OCI-LY1 (cell line): ENCODE measurements around the gene FAM13C.

Experiments
- H2AFZ ChIP-seq: fragments of 200-600 bp; sonication (generic), shearing (Covaris generic); 2 replicates; pipeline ENCODE4 v1.6.0; 2014; ENCODE audit warnings: antibody characterized with exemption, mild to moderate bottlenecking, low read length
- H3F3A ChIP-seq: fragments of 200-600 bp; sonication (generic), shearing (Covaris generic); 2 replicates; pipeline ENCODE4 v1.6.0; 2014; ENCODE audit warnings: mild to moderate bottlenecking, antibody characterized with exemption, low read length, moderate library complexity; ENCODE audit not compliant: insufficient read depth
- H3K27ac ChIP-seq: fragments of 200-600 bp; sonication (generic); 2 replicates; pipeline ENCODE4 v1.5.1; 2014; ENCODE audit warnings: low read length, mixed run types, mild to moderate bottlenecking, low read depth; ENCODE audit not compliant: poor library complexity, severe bottlenecking
- H3K27me3 ChIP-seq: fragments of 200-600 bp; sonication (generic); 2 replicates; pipeline ENCODE4 v1.6.0; 2014; ENCODE audit warnings: antibody characterized with exemption, mild to moderate bottlenecking, low read length, moderate library complexity; ENCODE audit not compliant: insufficient read depth
- H3K36me3 ChIP-seq: fragments of 200-600 bp; sonication (generic); 2 replicates; pipeline ENCODE4 v1.6.1; 2014; ENCODE audit warnings: mild to moderate bottlenecking, antibody characterized with exemption, low read length, moderate library complexity, mixed read lengths; ENCODE audit not compliant: insufficient read depth
- H3K4me1 ChIP-seq: fragments of 200-600 bp; sonication (generic); 2 replicates; pipeline ENCODE4 v1.5.1; 2014; ENCODE audit warnings: mild to moderate bottlenecking, low read length, moderate library complexity; ENCODE audit not compliant: insufficient read depth, severe bottlenecking
- H3K4me2 ChIP-seq: fragments of 200-600 bp; sonication (generic), shearing (Covaris generic); 2 replicates; pipeline ENCODE4 v1.6.1; 2014; ENCODE audit warnings: low read length
- H3K4me3 ChIP-seq: fragments of 200-600 bp; sonication (generic); 2 replicates; pipeline ENCODE4 v1.5.1; 2014; ENCODE audit warnings: low read length, low read depth, mild to moderate bottlenecking, mixed read lengths; ENCODE audit not compliant: poor library complexity, severe bottlenecking
- H3K79me2 ChIP-seq: fragments of 200-600 bp; shearing (Covaris generic); 2 replicates; pipeline ENCODE4 v1.6.1; 2016; ENCODE audit warnings: mixed run types, low read length, mixed read lengths; ENCODE audit not compliant: insufficient read depth
- H3K9ac ChIP-seq: fragments of 200-600 bp; sonication (generic), shearing (Covaris generic); 2 replicates; pipeline ENCODE4 v1.6.1; 2014; ENCODE audit warnings: mild to moderate bottlenecking, low read length, mixed read lengths
- H3K9me2 ChIP-seq: fragments of 200-600 bp; sonication (generic), shearing (Covaris generic); 2 replicates; pipeline ENCODE4 v1.6.1; 2014; ENCODE audit warnings: low read depth, mild to moderate bottlenecking, low read length, mixed read lengths
- H3K9me3 ChIP-seq: fragments of 200-600 bp; shearing (Covaris generic); 2 replicates; pipeline ENCODE4 v1.6.1; 2014; ENCODE audit warnings: low read length, mixed read lengths
- H4K20me1 ChIP-seq: fragments of 200-600 bp; sonication (generic), shearing (Covaris generic); 2 replicates; pipeline ENCODE4 v1.6.0; 2016; ENCODE audit warnings: mild to moderate bottlenecking, low read length; ENCODE audit not compliant: insufficient read depth
- CTCF ChIP-seq: fragments of 200-600 bp; sonication (generic), shearing (Covaris generic); IDR thresholded peaks from 2 replicates; pipeline ENCODE4 v1.5.1; 2017; ENCODE audit warnings: mild to moderate bottlenecking, antibody characterized with exemption, low read length, moderate library complexity, mixed read lengths
- EZH2 ChIP-seq: fragments of 200-600 bp; sonication (generic), shearing (Covaris generic); IDR thresholded peaks from 2 replicates; pipeline ENCODE4 v1.8.0; 2017; ENCODE audit warnings: borderline replicate concordance, mixed run types, mild to moderate bottlenecking, antibody characterized with exemption, low read length, moderate library complexity, mixed read lengths

The FAM13C gene

GRCh38 chr10:59383908-59384307, 21.6 kb upstream of the FAM13C start:
- Histone ChIP-seq H3K9me3 (no peaks in the 10 kb centered on the region), H3K27ac (no peak overlapping the region)

DNA sequence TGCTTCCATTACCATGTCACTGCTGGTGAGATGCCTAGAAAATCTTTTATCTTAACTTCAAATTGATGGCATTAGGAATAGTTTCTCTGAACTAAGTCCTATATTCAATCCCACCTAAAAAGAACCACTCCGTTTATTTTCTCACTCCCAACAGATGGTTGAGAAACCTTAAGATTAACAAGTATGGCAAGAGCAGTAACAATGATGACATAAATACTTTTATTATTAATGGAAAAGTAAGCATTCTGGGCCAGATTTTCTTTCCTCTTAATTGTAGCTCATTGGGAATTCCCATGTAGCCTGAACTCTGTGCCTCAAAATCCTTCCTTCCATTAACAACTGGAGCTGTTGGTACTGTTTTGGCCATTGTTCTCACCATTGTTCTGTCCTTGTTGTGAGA, 21.1 kb upstream of the FAM13C start:
- no peaks in the 10 kb centered on the region for H3F3A ChIP-seq
- H3K9me3 ChIP-seq: no peaks in the 10 kb centered on the region
- H3K27ac ChIP-seq: no peak overlapping the region
- TF ChIP-seq CTCF (no peak), EZH2 (no peak)
- no peak overlapping the region for H3K4me3 ChIP-seq
- H3K79me2 ChIP-seq: no peaks in the 10 kb centered on the region
- H3K4me2 ChIP-seq: no peak overlapping the region
- H3K27me3 ChIP-seq: no peaks in the 10 kb centered on the region
- H2AFZ ChIP-seq: no peak overlapping the region
- H4K20me1 ChIP-seq: no peaks in the 10 kb centered on the region
- H3K9ac ChIP-seq: no peak overlapping the region
- H3K4me1 ChIP-seq: no peaks in the 10 kb centered on the region
- H3K36me3 ChIP-seq: no peaks in the 10 kb centered on the region
- H3K9me2 ChIP-seq: no peaks in the 10 kb centered on the region

More at GRCh38 chr10:59383908-59384307, 21.6 kb upstream of the FAM13C start:
- Histone ChIP-seq H3K79me2 (no peaks in the 10 kb centered on the region), H4K20me1 (no peaks in the 10 kb centered on the region), H3K9me2 (no peaks in the 10 kb centered on the region), H3K27me3 (no peaks in the 10 kb centered on the region), H2AFZ (no peak overlapping the region), H3K4me3 (no peak overlapping the region), H3F3A (no peaks in the 10 kb centered on the region), H3K36me3 (no peaks in the 10 kb centered on the region), H3K9ac (no peak overlapping the region), H3K4me1 (no peaks in the 10 kb centered on the region), H3K4me2 (no peak overlapping the region)
- TF ChIP-seq EZH2 (no peak), CTCF (no peak)

GRCh38 chr10:59382831-59383295, 20.5 kb upstream of the FAM13C start:
- no peak overlapping the region for H3K27ac ChIP-seq
- no peaks in the 10 kb centered on the region for H3K9me2 ChIP-seq
- H3F3A ChIP-seq: no peaks in the 10 kb centered on the region
- no peak overlapping the region for H2AFZ ChIP-seq
- H3K36me3 ChIP-seq: no peaks in the 10 kb centered on the region
- H4K20me1 ChIP-seq: no peaks in the 10 kb centered on the region
- no peak overlapping the region for H3K9ac ChIP-seq
- no peak overlapping the region for H3K4me2 ChIP-seq
- no peaks in the 10 kb centered on the region for H3K27me3 ChIP-seq
- no peaks in the 10 kb centered on the region for H3K9me3 ChIP-seq
- H3K79me2 ChIP-seq: no peaks in the 10 kb centered on the region
- no peak overlapping the region for H3K4me3 ChIP-seq
- no peaks in the 10 kb centered on the region for H3K4me1 ChIP-seq
- TF ChIP-seq EZH2: no peak

- Histone ChIP-seq H4K20me1 (no peaks in the 10 kb centered on the region), H2AFZ (no peak overlapping the region), H3K4me1 (no peaks in the 10 kb centered on the region), H3K9ac (no peak overlapping the region), H3K36me3 (no peaks in the 10 kb centered on the region), H3K27me3 (no peaks in the 10 kb centered on the region), H3K4me2 (no peak overlapping the region), H3K4me3 (no peak overlapping the region), H3K9me3 (no peaks in the 10 kb centered on the region), H3K9me2 (no peaks in the 10 kb centered on the region), H3K79me2 (no peaks in the 10 kb centered on the region), H3F3A (no peaks in the 10 kb centered on the region), H3K27ac (no peak overlapping the region)
- no peak for TF ChIP-seq EZH2
- no peak for TF ChIP-seq CTCF
Measured at GRCh38 chr10:59381687-59382086, 19.3 kb upstream of the FAM13C start.
